Loucy (cell line): ENCODE data around the gene AGPAT3.

Experiments used
- H2AFZ ChIP-seq: fragments of 200-600 bp; sonication (generic); 2 replicates; pipeline ENCODE4 v1.6.0; 2016; ENCODE audit warnings: antibody characterized with exemption, mild to moderate bottlenecking, low read length, moderate library complexity
- H3F3A ChIP-seq: fragments of 200-600 bp; 2 replicates; pipeline ENCODE4 v1.6.0; 2016; ENCODE audit warnings: antibody characterized with exemption, low read depth, mild to moderate bottlenecking
- H3K27me3 ChIP-seq: fragments of 200-600 bp; sonication (generic); 2 replicates; pipeline ENCODE4 v1.6.1; 2014; ENCODE audit warnings: low read length, mild to moderate bottlenecking; ENCODE audit not compliant: insufficient read depth, poor library complexity, severe bottlenecking
- H3K36me3 ChIP-seq: fragments of 200-600 bp; sonication (generic); 2 replicates; pipeline ENCODE4 v1.6.1; 2016; ENCODE audit warnings: low read length; ENCODE audit not compliant: insufficient read depth
- H3K4me1 ChIP-seq: fragments of 200-600 bp; sonication (generic); 2 replicates; pipeline ENCODE4 v1.5.1; 2014; ENCODE audit warnings: low read length, mild to moderate bottlenecking; ENCODE audit not compliant: insufficient read depth, poor library complexity, severe bottlenecking
- H3K4me2 ChIP-seq: fragments of 200-600 bp; sonication (generic); 2 replicates; pipeline ENCODE4 v1.6.0; 2014; ENCODE audit warnings: antibody characterized with exemption, low read length, low read depth, mild to moderate bottlenecking; ENCODE audit not compliant: poor library complexity, severe bottlenecking
- H3K4me3 ChIP-seq: fragments of 200-600 bp; sonication (generic); 2 replicates; pipeline ENCODE4 v1.5.1; 2014; ENCODE audit warnings: low read length, mild to moderate bottlenecking, mixed read lengths; ENCODE audit not compliant: poor library complexity, severe bottlenecking
- H3K79me2 ChIP-seq: fragments of 200-600 bp; sonication (generic); 2 replicates; pipeline ENCODE4 v1.6.1; 2014; ENCODE audit warnings: low read length; ENCODE audit not compliant: insufficient read depth
- H3K9ac ChIP-seq: fragments of 200-600 bp; sonication (generic); 2 replicates; pipeline ENCODE4 v1.6.0; 2014; ENCODE audit warnings: mild to moderate bottlenecking, low read depth, low read length, moderate library complexity; ENCODE audit not compliant: poor library complexity, severe bottlenecking
- H3K9me2 ChIP-seq: fragments of 200-600 bp; sonication (generic); replicated peaks from 2 replicates; pipeline ENCODE4 v1.6.1; 2016; ENCODE audit warnings: low read depth, low read length, mixed read lengths
- H3K9me3 ChIP-seq: fragments of 200-600 bp; sonication (generic); 2 replicates; pipeline ENCODE4 v1.6.1; 2014; ENCODE audit warnings: mild to moderate bottlenecking, antibody characterized with exemption, low read length, low read depth; ENCODE audit not compliant: insufficient read depth
- H4K20me1 ChIP-seq: fragments of 200-600 bp; sonication (generic); 2 replicates; pipeline ENCODE4 v1.6.0; 2014; ENCODE audit warnings: antibody characterized with exemption, low read length, mild to moderate bottlenecking; ENCODE audit not compliant: insufficient read depth, poor library complexity, severe bottlenecking
- CTCF ChIP-seq: fragments of 200-600 bp; sonication (generic); conservative IDR thresholded peaks from 2 replicates; pipeline ENCODE4 v1.5.1; 2014; ENCODE audit warnings: mild to moderate bottlenecking, antibody characterized with exemption, low read length
- EZH2phosphoT487 ChIP-seq: fragments of 200-600 bp; IDR thresholded peaks from 2 replicates; pipeline ENCODE4 v1.6.1; 2018; ENCODE audit warnings: antibody characterized with exemption, mild to moderate bottlenecking, moderate library complexity, borderline replicate concordance

The AGPAT3 gene

GRCh38 chr21:43877936-43878575 lies 13.0 kb downstream of the AGPAT3 start:
- no peak overlapping the region for H3K9ac ChIP-seq
- H2AFZ ChIP-seq = no peak overlapping the region
- H3K79me2 ChIP-seq = peaks cover 79% of the 10 kb centered on the region

GRCh38 chr21:43879348-43880110 lies 14.5 kb downstream of the AGPAT3 start:
- H3K27me3 ChIP-seq = no peaks in the 10 kb centered on the region
- H3K79me2 ChIP-seq = peaks cover 80% of the 10 kb centered on the region
- H3K4me3 ChIP-seq = no peak overlapping the region
- no peak overlapping the region for H3K9ac ChIP-seq
- no peaks in the 10 kb centered on the region for H3K9me3 ChIP-seq
- no peak overlapping the region for H3K4me2 ChIP-seq
- H3K36me3 ChIP-seq = peaks cover 7% of the 10 kb centered on the region; the same call in 1 of the 2 replicates
- no peaks in the 10 kb centered on the region for H3F3A ChIP-seq
- TF ChIP-seq EZH2phosphoT487 = no peak
- no peak for TF ChIP-seq CTCF
- peaks cover 8% of the 10 kb centered on the region for H4K20me1 ChIP-seq
- no peaks in the 10 kb centered on the region for H3K9me2 ChIP-seq
- peaks cover 27% of the 10 kb centered on the region for H3K4me1 ChIP-seq
- H2AFZ ChIP-seq = no peak overlapping the region

More at GRCh38 chr21:43877936-43878575, 13.0 kb downstream of the AGPAT3 start:
- no peak for TF ChIP-seq EZH2phosphoT487
- no peak for TF ChIP-seq CTCF
- H3F3A ChIP-seq = no peaks in the 10 kb centered on the region
- no peaks in the 10 kb centered on the region for H3K9me3 ChIP-seq
- peaks cover 7% of the 10 kb centered on the region; the same call in 1 of the 2 replicates for H3K36me3 ChIP-seq
- no peaks in the 10 kb centered on the region for H3K27me3 ChIP-seq
- H3K4me3 ChIP-seq = no peak overlapping the region
- no peak overlapping the region for H3K4me2 ChIP-seq
- peaks cover 15% of the 10 kb centered on the region for H4K20me1 ChIP-seq
- no peaks in the 10 kb centered on the region for H3K9me2 ChIP-seq
- H3K4me1 ChIP-seq = peaks cover 19% of the 10 kb centered on the region

- peaks cover 5% of the 10 kb centered on the region; the same call in 1 of the 2 replicates for H3K36me3 ChIP-seq
- H3K4me3 ChIP-seq = no peak overlapping the region
- no peak overlapping the region for H3K4me2 ChIP-seq
- no peaks in the 10 kb centered on the region for H3K9me2 ChIP-seq
- H3K9me3 ChIP-seq = no peaks in the 10 kb centered on the region
- no peaks in the 10 kb centered on the region for H3F3A ChIP-seq
- peaks cover 85% of the 10 kb centered on the region for H3K79me2 ChIP-seq
- TF ChIP-seq CTCF = no peak
- TF ChIP-seq EZH2phosphoT487 = no peak
- peaks cover 14% of the 10 kb centered on the region for H4K20me1 ChIP-seq
- H3K4me1 ChIP-seq = peaks cover 28% of the 10 kb centered on the region
- no peak overlapping the region for H3K9ac ChIP-seq
- H3K27me3 ChIP-seq = no peaks in the 10 kb centered on the region
- no peak overlapping the region for H2AFZ ChIP-seq
Observed at GRCh38 chr21:43880111-43880985, 15.3 kb downstream of the AGPAT3 start.
